ENCODE measurements around the gene LIFR. TPM values are rescaled to one million over a fixed set of nuclear protein-coding genes. Genes with fewer than 3 reads are reported as not detected.
"Not testable (repeated sequence)": the region's sequence is repeated elsewhere in the genome, so short reads cannot be mapped to it uniquely, and the experiment has no call there.

Gene LIFR
- total RNA-seq, 1 donor from 2014 or later, result 7.5 TPM

GRCh38 chr5:38601863-38602298 lies 45.4 kb upstream of the LIFR start:
- Mint-ChIP-seq H3K4me1 (ENCODE audit: low read depth) (peaks cover 31% of the 10 kb centered on the region), H3K36me3 (ENCODE audit: low read depth) (no peaks in the 10 kb centered on the region), H3K9me3 (ENCODE audit: low read depth) (no peaks in the 10 kb centered on the region), H3K4me3 (ENCODE audit: unreplicated experiment) (no peak overlapping the region), H3K27me3 (ENCODE audit: low read depth) (no peaks in the 10 kb centered on the region), H3K27ac (ENCODE audit: unreplicated experiment) (peak overlapping the region; percentile 62)
- no peak for TF ChIP-seq CTCF (IDR thresholded peaks at IDR 0.05)
- DNase-seq (ENCODE audit: low spot score), result no peak

- Mint-ChIP-seq H3K4me1 (ENCODE audit: low read depth) (peaks cover 31% of the 10 kb centered on the region), H3K4me3 (ENCODE audit: unreplicated experiment) (no peak overlapping the region), H3K36me3 (ENCODE audit: low read depth) (no peaks in the 10 kb centered on the region), H3K9me3 (ENCODE audit: low read depth) (no peaks in the 10 kb centered on the region), H3K27ac (ENCODE audit: unreplicated experiment) (peak overlapping the region; percentile 62), H3K27me3 (ENCODE audit: low read depth) (no peaks in the 10 kb centered on the region)
- DNase-seq (ENCODE audit: low spot score), result no peak
- TF ChIP-seq CTCF (IDR thresholded peaks at IDR 0.05), result no peak
These were observed 44.9 kb upstream of the LIFR start for GRCh38 chr5:38601133-38601862.

- Mint-ChIP-seq H3K9me3 (ENCODE audit: low read depth) (no peaks in the 10 kb centered on the region), H3K27me3 (ENCODE audit: low read depth) (no peaks in the 10 kb centered on the region), H3K36me3 (ENCODE audit: low read depth) (no peaks in the 10 kb centered on the region), H3K4me3 (ENCODE audit: unreplicated experiment) (no peak overlapping the region), H3K27ac (ENCODE audit: unreplicated experiment) (no peak overlapping the region), H3K4me1 (ENCODE audit: low read depth) (peaks cover 31% of the 10 kb centered on the region)
- DNase-seq (ENCODE audit: low spot score), result no peak
- TF ChIP-seq CTCF (IDR thresholded peaks at IDR 0.05), result no peak
These were observed 44.0 kb upstream of the LIFR start for GRCh38 chr5:38600329-38601045.

- H3K27me3 Mint-ChIP-seq (ENCODE audit: low read depth); H3K9me3 Mint-ChIP-seq (ENCODE audit: low read depth); H3K36me3 Mint-ChIP-seq (ENCODE audit: low read depth); DNase-seq (ENCODE audit: low spot score); H3K4me3 Mint-ChIP-seq (ENCODE audit: unreplicated experiment); H3K27ac Mint-ChIP-seq (ENCODE audit: unreplicated experiment): not testable (repeated sequence)
- peaks cover 39% of the 10 kb centered on the region for H3K4me1 Mint-ChIP-seq (ENCODE audit: low read depth)
These were observed 43.3 kb upstream of the LIFR start for GRCh38 chr5:38599751-38600150.

GRCh38 chr5:38598994-38599617 lies 42.7 kb upstream of the LIFR start:
- no peak for TF ChIP-seq CTCF (IDR thresholded peaks at IDR 0.05)
- Mint-ChIP-seq H3K27me3 (ENCODE audit: low read depth) (no peaks in the 10 kb centered on the region), H3K4me3 (ENCODE audit: unreplicated experiment) (no peak overlapping the region), H3K27ac (ENCODE audit: unreplicated experiment) (peak overlapping the region; percentile 23), H3K9me3 (ENCODE audit: low read depth) (no peaks in the 10 kb centered on the region), H3K36me3 (ENCODE audit: low read depth) (no peaks in the 10 kb centered on the region), H3K4me1 (ENCODE audit: low read depth) (peaks cover 39% of the 10 kb centered on the region)
- DNase-seq (ENCODE audit: low spot score), result no peak

Measured in chondrocyte (in vitro differentiated cells).